Activated CD4-positive, alpha-beta T cell treated with anti-CD3 and anti-CD28 coated beads, Interleukin-2, amount 10 ng/mL, durations not matched to agents 24 days and 14 days (primary cell): ENCODE measurements around the gene TBRG4. TPM values are rescaled to one million over a fixed set of nuclear protein-coding genes. Genes with fewer than 3 reads are reported as not detected.
"Not testable (repeated sequence)": the region's sequence is repeated elsewhere in the genome, so short reads cannot be mapped to it uniquely, and the experiment has no call there.

Source experiments
- DNase-seq: peaks from one replicate; pipeline ENCODE4 v3.0.0; 2022
- H3K27ac Mint-ChIP-seq: one replicate; pipeline ENCODE4 v1.8.0; 2022; ENCODE audit warnings: mild to moderate bottlenecking, mixed read lengths
- H3K27me3 Mint-ChIP-seq: one replicate; pipeline ENCODE4 v1.8.0; 2022; ENCODE audit warnings: mixed read lengths
- H3K36me3 Mint-ChIP-seq: one replicate; pipeline ENCODE4 v1.8.0; 2022; ENCODE audit warnings: low read depth, mild to moderate bottlenecking, mixed read lengths
- H3K4me1 Mint-ChIP-seq: one replicate; pipeline ENCODE4 v1.8.0; 2021; ENCODE audit warnings: mixed read lengths
- H3K4me3 Mint-ChIP-seq: one replicate; pipeline ENCODE4 v1.8.0; 2022; ENCODE audit warnings: mild to moderate bottlenecking, moderate library complexity, mixed read lengths
- H3K9me3 Mint-ChIP-seq: one replicate; pipeline ENCODE4 v1.8.0; 2021; ENCODE audit warnings: mixed read lengths
- intact Hi-C: fragments of 100-400 bp; cut with micrococcal nuclease; formaldehyde crosslinking; loops from one replicate; pipeline ENCODE4 v1.15.1; 2023
- total RNA-seq: library from RNA; stranded (reverse); gene quantifications from 2 replicates; pipeline ENCODE4 v1.2.3, GENCODE V29; 2022

The TBRG4 gene
- total RNA-seq, 1 donor from 2014 or later = 192 TPM

DNA sequence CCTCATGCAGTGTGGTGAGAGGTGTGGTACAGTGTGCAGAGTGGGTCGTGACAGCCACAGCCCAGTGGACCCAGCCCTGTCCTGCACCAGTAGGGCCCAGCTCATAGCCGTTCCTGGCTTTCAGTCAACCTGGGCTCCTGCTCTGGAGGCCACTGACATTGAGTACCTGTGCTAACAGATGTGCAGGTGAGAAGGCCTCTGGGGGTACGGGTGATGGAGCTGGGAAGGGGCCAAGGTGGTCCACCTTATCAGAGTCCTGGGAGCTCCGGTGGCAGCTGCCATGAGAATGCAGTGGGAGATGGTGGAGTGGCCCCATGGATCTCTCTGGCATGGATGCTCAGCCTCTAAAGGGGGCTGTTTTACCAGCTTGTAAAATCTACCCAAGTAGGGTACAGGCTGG lies 6.1 kb upstream of the TBRG4 start:
- DNase-seq = no peak
- H3K4me1 Mint-ChIP-seq = peaks cover 10% of the 10 kb centered on the region
- H3K27ac Mint-ChIP-seq = no peak overlapping the region
- H3K27me3 Mint-ChIP-seq = peaks cover 17% of the 10 kb centered on the region
- no peaks in the 10 kb centered on the region for H3K36me3 Mint-ChIP-seq
- H3K4me3 Mint-ChIP-seq = no peak overlapping the region
- no peaks in the 10 kb centered on the region for H3K9me3 Mint-ChIP-seq
- intact Hi-C loops = no loop called here

DNA sequence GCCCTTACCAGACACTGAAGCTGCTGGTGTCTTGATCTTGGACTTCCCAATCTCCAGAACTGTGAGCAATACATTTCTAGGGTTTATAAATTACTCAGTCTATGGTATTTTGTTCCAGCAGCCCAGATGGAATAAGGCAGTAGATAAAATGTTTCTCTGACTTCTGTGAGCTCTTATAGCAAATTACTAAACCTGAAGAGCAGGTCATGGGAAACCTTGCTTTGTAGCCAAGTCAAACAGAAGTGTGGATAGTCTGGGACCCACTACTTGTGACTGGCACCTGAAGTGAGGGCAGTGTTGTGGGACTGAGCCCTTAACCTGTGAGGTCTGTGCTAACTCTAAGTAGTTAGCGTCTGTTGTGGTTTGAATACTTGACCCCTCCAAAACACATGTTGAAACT lies 4.6 kb upstream of the TBRG4 start:
- H3K27ac Mint-ChIP-seq = no peak overlapping the region
- peaks cover 16% of the 10 kb centered on the region for H3K4me1 Mint-ChIP-seq
- intact Hi-C loops = no loop called here
- peaks cover 6% of the 10 kb centered on the region for H3K36me3 Mint-ChIP-seq
- H3K4me3 Mint-ChIP-seq = no peak overlapping the region
- no peaks in the 10 kb centered on the region for H3K9me3 Mint-ChIP-seq
- peaks cover 21% of the 10 kb centered on the region for H3K27me3 Mint-ChIP-seq
- no peak for DNase-seq

DNA sequence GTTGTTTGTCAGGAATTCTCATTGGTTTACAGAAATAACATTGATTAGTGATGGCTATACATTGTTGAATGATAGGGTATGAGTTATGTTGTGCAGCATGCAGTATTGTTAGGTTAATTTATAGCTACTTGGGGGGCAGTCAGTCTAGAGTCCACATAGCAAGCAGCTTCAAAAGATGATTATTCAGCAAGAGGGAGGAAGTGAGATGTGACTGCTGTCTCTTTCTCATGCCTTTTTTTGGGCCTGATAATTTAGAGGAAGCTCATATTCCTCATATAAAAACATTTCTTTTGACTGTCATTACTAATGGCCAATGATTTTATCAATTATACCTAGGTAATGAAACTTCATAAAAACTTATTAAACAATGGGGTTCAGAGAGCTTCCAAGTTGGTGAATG lies 3.4 kb upstream of the TBRG4 start:
- no peak overlapping the region for H3K27ac Mint-ChIP-seq
- H3K4me1 Mint-ChIP-seq = peaks cover 20% of the 10 kb centered on the region
- peaks cover 21% of the 10 kb centered on the region for H3K27me3 Mint-ChIP-seq
- H3K36me3 Mint-ChIP-seq = peaks cover 16% of the 10 kb centered on the region
- DNase-seq = no peak
- intact Hi-C loops = no loop called here
- H3K4me3 Mint-ChIP-seq = no peak overlapping the region
- H3K9me3 Mint-ChIP-seq = no peaks in the 10 kb centered on the region

DNA sequence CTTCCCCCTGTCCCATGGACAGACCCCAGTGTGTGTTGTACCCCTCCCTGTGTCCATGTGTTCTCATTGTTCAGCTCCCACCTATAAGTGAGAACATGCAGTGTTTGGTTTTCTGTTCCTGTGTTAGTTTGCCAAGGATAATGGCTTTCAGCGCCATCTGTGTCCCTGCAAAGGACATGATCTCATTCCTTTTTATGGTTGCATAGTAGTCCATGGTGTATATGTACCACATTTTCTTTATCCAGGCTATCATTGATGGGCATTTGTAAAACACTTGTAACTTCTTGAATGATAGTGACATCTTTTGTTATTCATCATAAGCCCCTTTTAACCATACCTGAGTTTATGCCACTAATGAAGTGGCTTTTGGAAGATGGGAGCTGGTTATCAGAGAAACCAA lies 2.8 kb upstream of the TBRG4 start:
- Mint-ChIP-seq H3K4me1 (peaks cover 22% of the 10 kb centered on the region), H3K27me3 (peaks cover 21% of the 10 kb centered on the region), H3K36me3 (peaks cover 17% of the 10 kb centered on the region)
- H3K9me3 Mint-ChIP-seq, intact Hi-C loops, H3K4me3 Mint-ChIP-seq, DNase-seq, H3K27ac Mint-ChIP-seq: not testable (repeated sequence)

DNA sequence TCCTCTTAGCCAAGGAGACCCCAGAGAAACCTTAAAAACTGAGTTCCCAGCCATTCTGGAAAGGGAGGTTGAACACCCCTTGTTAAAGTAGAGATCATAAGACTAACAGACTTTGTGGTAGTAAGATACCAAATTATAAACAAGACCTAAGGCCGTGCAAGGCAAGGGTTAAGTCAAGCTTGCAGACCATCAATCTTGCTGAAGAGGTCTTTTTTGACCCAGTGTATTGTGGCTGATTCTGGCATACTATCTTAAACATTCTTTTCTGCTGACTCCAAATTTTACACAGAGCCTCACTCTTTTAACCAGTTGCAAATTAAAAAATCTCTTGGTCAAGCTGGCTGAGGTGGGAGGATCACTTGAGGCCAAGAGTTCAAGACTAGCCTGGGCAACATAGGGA lies 1.2 kb upstream of the TBRG4 start:
- Mint-ChIP-seq H3K36me3 (peaks cover 30% of the 10 kb centered on the region), H3K4me3 (peak overlapping the region; percentile 98), H3K27me3 (peaks cover 21% of the 10 kb centered on the region), H3K9me3 (no peaks in the 10 kb centered on the region), H3K4me1 (peaks cover 30% of the 10 kb centered on the region), H3K27ac (peak overlapping the region; percentile 78)
- intact Hi-C loops = loop anchor here (2.0 kb wide), 1 partner anchor 24 kb away; no protein-coding TSS in a partner anchor
- no peak for DNase-seq

DNA sequence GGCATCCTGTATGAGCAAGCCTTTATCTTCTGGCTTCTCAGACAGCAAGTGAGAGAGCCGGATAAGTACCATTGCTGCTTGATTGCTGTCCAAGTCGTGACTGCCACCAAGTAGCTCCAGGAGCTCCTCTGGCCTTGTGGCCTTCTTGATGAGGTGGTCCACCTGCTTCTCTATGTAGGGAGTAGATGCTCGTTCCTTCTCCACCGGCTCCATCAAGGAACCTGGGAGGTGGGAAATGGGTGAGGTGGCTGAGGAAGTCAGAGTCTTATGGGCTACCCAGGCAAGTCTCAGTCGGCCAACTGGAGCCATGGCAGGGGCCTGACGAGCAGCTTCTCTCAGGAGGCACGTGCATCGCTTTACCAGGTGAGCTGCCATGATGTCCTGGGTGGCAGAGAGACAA lies 2.6 kb downstream of the TBRG4 start:
- Mint-ChIP-seq H3K27ac (peak overlapping the region; percentile 62), H3K36me3 (peaks cover 59% of the 10 kb centered on the region), H3K27me3 (peaks cover 8% of the 10 kb centered on the region), H3K4me1 (peaks cover 33% of the 10 kb centered on the region), H3K9me3 (no peaks in the 10 kb centered on the region), H3K4me3 (peak overlapping the region; percentile 71)
- DNase-seq = no peak
- intact Hi-C loops = no loop called here

DNA sequence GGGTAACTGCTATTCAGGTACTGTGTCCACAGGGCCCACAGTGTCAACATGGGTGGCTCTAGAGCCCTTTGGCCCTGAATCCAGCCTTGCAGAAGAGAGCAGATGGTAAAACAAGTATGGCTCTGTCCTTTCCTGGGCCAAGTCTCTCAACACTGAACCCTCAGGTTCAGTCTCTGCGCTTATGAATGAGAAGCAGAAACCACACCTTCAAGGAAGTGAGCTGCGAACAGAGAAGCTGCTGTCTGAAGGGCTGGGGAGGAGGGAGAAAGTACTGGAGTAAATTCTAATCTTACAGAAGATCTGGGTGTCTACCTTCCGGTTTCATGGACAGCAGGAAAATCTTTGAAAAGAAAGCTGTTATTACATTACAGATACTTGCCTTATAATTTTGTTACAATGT lies 4.1 kb downstream of the TBRG4 start:
- intact Hi-C loops = no loop called here
- H3K27ac Mint-ChIP-seq = peak overlapping the region; percentile 21
- H3K36me3 Mint-ChIP-seq = peaks cover 70% of the 10 kb centered on the region
- H3K9me3 Mint-ChIP-seq = no peaks in the 10 kb centered on the region
- DNase-seq = no peak
- peaks cover 2% of the 10 kb centered on the region for H3K27me3 Mint-ChIP-seq
- peak overlapping the region; percentile 72 for H3K4me3 Mint-ChIP-seq
- peaks cover 29% of the 10 kb centered on the region for H3K4me1 Mint-ChIP-seq

DNA sequence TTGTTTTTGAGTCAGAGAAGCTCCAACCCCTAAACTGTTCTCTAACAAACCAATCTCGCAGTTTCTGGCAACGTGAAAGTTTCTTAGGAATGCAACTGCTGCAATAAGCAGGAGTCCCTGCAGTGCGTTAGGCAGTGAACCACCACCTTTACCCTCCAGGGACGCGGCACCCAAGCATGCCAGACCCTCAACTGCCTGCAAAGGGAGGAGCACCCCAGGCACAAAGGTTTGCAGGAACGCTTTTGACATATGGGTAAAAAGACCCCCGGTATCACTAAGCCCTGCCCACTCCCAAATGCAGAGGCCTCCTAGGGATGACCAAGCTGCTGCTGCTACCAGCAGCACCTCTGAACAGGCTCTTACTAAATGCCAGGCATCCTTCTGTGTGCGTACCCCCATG lies 4.7 kb downstream of the TBRG4 start:
- H3K36me3 Mint-ChIP-seq = peaks cover 73% of the 10 kb centered on the region
- H3K9me3 Mint-ChIP-seq = no peaks in the 10 kb centered on the region
- H3K27ac Mint-ChIP-seq = no peak overlapping the region
- DNase-seq = no peak
- peak overlapping the region; percentile 72 for H3K4me3 Mint-ChIP-seq
- intact Hi-C loops = no loop called here
- H3K27me3 Mint-ChIP-seq = peaks cover 2% of the 10 kb centered on the region
- H3K4me1 Mint-ChIP-seq = peaks cover 28% of the 10 kb centered on the region

DNA sequence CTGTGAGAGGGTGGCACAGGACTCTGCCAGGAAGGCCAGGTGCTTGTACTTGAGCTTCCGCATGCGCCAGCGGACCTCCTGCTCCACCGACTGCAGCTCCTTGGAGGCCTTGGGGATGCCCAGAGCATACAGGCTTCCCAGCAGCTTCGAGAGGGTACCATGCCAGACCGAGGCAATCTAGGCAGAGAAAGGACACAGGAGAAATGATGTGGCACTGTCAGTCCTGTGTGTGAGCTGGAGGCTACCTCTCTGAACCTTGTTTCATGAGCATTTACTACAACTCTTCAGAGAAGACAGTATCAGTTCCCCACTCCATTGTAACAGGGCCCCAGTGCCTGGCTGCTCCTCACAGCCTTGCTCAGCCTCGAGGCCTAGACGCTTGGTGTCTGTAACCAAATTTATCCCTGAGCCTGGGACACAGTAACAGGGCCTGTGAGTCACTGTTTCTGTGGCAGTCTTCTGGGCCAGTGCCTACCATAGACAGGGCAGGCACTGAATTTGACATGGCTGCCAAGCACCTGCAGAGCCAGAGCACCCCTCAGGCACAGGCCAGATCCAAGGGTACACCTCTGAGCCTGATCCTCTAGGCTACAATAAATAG lies 5.8 kb downstream of the TBRG4 start:
- no peaks in the 10 kb centered on the region for H3K9me3 Mint-ChIP-seq
- H3K36me3 Mint-ChIP-seq = peaks cover 69% of the 10 kb centered on the region
- no peaks in the 10 kb centered on the region for H3K27me3 Mint-ChIP-seq
- H3K27ac Mint-ChIP-seq = no peak overlapping the region
- DNase-seq = no peak
- peaks cover 24% of the 10 kb centered on the region for H3K4me1 Mint-ChIP-seq
- no peak overlapping the region for H3K4me3 Mint-ChIP-seq
- intact Hi-C loops = no loop called here

DNA sequence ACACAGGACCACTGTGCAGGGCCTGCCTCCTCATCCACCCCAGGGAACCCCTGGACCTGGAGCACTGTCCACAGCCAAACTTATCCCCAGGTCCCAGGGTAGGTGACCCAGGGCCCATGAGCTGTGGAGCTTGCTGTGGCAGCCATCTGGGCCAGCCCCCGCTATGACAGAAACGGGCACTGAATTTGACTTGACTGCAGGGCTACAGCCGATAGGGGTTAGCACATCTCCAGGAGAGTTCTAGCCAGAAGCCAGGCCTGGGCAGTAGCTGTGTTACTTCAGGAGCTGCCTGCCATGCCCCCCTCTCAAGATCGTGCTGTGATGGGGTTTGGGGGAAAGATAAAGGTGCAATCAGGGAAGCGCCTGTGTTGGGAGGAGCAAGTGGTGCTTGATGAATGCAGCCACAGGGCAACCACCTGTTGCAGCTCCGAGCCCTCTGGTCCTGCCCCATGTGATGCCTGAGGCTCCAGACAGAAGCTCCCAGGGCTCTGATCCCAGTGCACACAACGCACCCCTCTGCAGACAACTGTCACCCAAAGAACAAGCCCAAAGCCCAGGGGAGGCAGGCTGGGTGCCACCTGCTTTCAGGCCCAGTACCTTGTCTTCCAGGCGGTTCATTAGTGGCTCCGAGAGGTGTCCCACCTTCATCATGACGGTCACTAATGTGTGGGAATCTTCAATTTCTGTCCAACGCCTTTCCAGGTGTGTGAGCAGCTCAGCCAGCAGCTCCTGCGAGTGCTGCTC lies 6.5 kb downstream of the TBRG4 start:
- Mint-ChIP-seq H3K36me3 (peaks cover 68% of the 10 kb centered on the region), H3K27me3 (no peaks in the 10 kb centered on the region), H3K27ac (no peak overlapping the region), H3K4me3 (no peak overlapping the region), H3K4me1 (peaks cover 20% of the 10 kb centered on the region), H3K9me3 (no peaks in the 10 kb centered on the region)
- intact Hi-C loops = loop anchor here (5.0 kb wide), 1 partner anchor 43 kb away; no protein-coding TSS in a partner anchor
- DNase-seq = no peak

DNA sequence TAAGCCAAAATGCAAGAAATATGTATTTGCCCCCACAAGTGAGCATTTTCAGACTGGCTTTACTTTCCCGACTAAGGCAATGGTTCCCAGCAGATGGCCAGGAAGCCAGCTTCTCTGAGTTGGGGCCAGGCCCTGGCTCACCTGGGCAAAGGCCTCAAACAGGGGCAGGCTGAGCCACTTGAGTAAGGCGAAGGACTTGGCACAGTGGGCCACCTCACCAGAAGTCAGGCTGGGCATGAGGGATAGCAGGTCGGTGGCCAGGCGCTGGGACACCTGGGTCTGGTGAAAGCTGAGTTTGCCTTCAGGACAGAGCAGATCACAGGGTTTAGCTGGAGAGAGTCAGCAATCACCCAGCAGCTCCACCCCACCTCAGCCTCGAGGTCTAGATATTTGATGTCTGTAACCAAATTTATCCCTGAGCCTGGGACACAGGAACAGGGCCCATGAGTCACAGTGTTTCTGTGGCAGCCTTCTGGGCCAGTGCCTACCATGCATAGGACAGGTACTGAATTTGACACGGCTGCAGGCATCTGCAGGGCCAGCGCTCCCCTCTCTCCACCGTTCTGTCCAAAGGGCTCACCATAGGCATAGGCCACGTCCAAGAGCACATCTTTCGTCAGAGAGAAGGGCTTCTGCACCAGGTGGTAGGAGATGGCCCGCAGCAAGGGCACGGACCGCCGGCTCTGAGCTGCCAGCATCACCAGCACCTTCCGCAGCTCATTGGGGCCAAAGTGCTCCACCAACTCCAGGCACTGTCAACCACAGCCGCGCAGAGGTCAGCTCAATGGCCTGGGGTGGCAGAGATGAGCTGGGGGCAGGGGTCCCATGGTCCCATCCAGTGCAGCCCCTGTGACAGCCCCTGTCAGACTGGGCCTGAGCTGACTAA lies 7.3 kb downstream of the TBRG4 start:
- intact Hi-C loops = loop anchor here (5.0 kb wide), 1 partner anchor 42 kb away; no protein-coding TSS in a partner anchor
- H3K4me1 Mint-ChIP-seq = peaks cover 18% of the 10 kb centered on the region
- no peak for DNase-seq
- H3K27ac Mint-ChIP-seq = no peak overlapping the region
- H3K27me3 Mint-ChIP-seq = no peaks in the 10 kb centered on the region
- no peaks in the 10 kb centered on the region for H3K9me3 Mint-ChIP-seq
- H3K36me3 Mint-ChIP-seq = peaks cover 70% of the 10 kb centered on the region
- no peak overlapping the region for H3K4me3 Mint-ChIP-seq

DNA sequence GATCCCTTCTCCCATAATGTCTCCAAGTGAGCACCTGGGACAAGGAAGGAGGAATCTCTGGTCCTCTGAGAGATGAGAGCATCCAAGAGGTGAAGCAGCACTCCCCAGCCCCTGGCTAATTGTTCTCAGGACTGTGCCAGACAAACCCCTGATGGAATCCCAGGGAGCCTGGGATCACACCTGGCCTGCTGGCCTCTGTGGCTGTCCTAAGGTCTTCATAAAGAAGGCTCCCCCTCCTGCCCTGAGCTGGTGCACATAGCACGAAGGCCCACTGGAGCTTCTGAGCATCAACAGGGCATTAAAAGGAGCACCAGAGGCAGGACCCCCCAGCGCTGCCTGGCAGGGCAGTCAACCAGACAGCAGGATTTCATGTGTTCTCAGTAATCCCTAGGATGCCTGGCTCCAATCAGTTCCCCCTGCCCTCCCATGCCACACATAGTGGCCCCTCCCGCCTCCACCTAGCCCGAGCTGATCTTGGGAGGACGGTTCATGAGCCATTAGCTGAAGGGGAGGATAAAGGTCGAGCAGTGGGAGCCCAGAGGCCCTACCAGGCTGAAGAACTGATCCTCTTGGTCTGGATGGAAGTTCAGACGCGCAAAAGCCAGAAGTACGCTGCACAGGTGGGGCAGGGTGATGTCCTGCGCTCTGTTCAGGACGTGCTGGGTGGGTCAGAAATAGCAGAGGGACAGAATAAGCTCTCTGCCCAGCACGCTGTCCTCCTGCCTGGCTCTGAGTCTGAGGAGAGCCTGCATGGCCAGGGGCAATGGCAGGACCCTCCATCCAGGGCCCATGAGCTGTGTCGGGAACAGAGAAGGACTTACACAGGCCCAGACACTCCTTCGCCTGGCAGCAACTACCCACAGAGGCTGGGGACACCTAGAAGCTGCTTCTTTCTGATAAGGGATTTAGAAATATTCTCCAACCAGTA lies 8.4 kb downstream of the TBRG4 start:
- peaks cover 9% of the 10 kb centered on the region for H3K4me1 Mint-ChIP-seq
- intact Hi-C loops = loop anchor here (5.0 kb wide), 1 partner anchor 41 kb away; no protein-coding TSS in a partner anchor
- DNase-seq = no peak
- H3K4me3 Mint-ChIP-seq = no peak overlapping the region
- no peaks in the 10 kb centered on the region for H3K9me3 Mint-ChIP-seq
- H3K27ac Mint-ChIP-seq = no peak overlapping the region
- H3K36me3 Mint-ChIP-seq = peaks cover 61% of the 10 kb centered on the region
- no peaks in the 10 kb centered on the region for H3K27me3 Mint-ChIP-seq

DNA sequence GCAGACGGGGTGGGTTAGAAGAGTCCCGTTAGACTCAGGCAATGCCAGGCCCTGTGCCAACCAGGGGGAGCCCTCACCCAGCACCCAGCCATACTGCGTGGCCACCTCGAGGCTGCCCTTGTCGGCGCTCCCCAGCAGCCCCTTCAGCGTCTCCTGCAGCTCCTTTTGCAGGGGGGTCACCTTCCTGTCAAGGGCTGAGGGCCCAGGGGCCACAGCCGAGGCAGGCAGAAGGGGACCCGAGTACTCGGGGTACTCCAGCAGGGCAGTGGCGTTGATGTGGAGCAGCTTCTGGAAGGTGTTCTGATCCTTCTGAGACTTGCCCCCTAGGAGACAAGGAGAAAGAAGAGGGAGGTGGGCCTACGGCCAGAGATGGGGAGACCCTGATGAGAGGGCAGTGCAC lies 9.7 kb downstream of the TBRG4 start:
- intact Hi-C loops = loop anchor here (5.0 kb wide), 1 partner anchor 39 kb away; no protein-coding TSS in a partner anchor
- H3K4me3 Mint-ChIP-seq = no peak overlapping the region
- DNase-seq = no peak
- no peaks in the 10 kb centered on the region for H3K27me3 Mint-ChIP-seq
- no peak overlapping the region for H3K27ac Mint-ChIP-seq
- peaks cover 56% of the 10 kb centered on the region for H3K36me3 Mint-ChIP-seq
- no peaks in the 10 kb centered on the region for H3K9me3 Mint-ChIP-seq
- no peaks in the 10 kb centered on the region for H3K4me1 Mint-ChIP-seq
